HG02870 (cell line): ENCODE data around the gene JAGN1.
"Not testable (repeated sequence)": the region's sequence is repeated elsewhere in the genome, so short reads cannot be mapped to it uniquely, and the experiment has no call there.

Source experiments
- ATAC-seq: cut with Tn5 transposase; IDR thresholded peaks from one replicate; pipeline ENCODE4 v1.9.1; 2021; ENCODE audit warnings: mild to moderate bottlenecking, moderate library complexity; ENCODE audit not compliant: unreplicated experiment

Gene JAGN1

DNA sequence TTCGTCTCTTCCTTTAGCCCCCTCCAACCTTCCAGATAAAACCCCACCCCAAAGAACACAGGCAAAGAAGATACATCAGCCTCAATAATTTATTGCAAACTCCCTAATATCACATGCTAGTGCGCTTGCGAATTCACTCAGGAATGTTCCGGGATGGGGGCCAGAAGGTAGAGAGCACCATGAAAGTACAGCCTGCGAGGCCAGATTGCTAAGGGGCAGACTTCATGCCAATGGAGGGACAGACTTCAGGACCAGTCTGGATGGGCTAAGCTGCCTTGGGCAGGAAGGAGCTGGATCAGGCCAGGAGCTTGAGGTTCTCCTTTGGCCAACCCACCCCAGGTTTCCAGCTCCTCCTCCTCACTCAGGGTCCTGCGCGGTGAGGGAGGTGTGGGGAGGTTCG is 23.8 kb upstream of the JAGN1 start:
- ATAC-seq: no peak

GRCh38 chr3:9867106-9867505 is 23.3 kb upstream of the JAGN1 start:
- no peak for ATAC-seq

- no peak for ATAC-seq
Observed at GRCh38 chr3:9869955-9870354, 20.5 kb upstream of the JAGN1 start.

- ATAC-seq: no peak
Observed at GRCh38 chr3:9870978-9871377, 19.4 kb upstream of the JAGN1 start.

DNA sequence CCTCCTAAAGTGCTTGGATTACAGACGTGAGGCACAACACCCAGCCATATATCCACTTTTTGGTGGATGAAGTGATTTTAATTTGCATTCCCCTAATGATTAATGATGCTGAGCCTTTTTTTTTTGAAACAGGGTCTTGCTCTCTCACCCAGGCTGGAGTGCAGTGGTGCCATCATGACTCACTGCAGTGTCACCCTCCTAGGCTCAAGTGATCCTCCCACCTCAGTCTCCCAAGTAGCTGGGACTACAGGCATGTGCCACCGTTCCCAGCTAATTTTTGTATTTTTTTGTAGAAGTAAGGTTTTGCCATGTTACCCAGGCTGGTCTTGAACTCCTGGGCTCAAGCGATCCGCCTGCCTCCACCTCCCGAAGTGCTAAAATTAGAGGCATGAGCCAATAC is 18.3 kb upstream of the JAGN1 start:
- not testable (repeated sequence) for ATAC-seq

- ATAC-seq: no peak
Observed at GRCh38 chr3:9875448-9875847, 15.0 kb upstream of the JAGN1 start.

GRCh38 chr3:9876255-9876654 is 14.2 kb upstream of the JAGN1 start:
- not testable (repeated sequence) for ATAC-seq

GRCh38 chr3:9876991-9877390 is 13.4 kb upstream of the JAGN1 start:
- ATAC-seq: no peak

GRCh38 chr3:9878700-9879099 is 11.7 kb upstream of the JAGN1 start:
- ATAC-seq: no peak

- no peak for ATAC-seq
Observed at GRCh38 chr3:9879830-9880549, 10.4 kb upstream of the JAGN1 start, which contains the start of gene CIDEC. TSS of gene CIDEC (minus strand) at chr3:9880253. CDS start at chr3:9878486, 1,767 bp downstream.

DNA sequence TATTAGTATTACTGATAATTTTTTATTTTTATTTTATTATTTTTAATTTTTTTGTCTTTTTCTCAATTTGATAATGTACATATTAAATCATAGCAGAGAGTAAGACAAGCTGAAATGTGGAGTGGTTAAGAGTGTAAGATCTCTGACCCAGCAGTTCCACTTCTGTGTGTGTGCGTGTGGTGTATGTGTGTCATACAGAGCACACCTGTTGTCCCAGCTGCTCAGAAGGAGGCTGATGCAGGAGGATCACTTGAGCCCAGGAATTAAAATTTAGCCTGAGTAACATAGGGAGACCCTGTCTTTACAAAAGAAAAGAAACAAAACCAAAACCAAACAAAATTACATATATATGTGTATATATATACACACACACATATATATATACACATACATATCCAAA is 9.0 kb upstream of the JAGN1 start:
- ATAC-seq: no peak

GRCh38 chr3:9883706-9884554 is 6.5 kb upstream of the JAGN1 start:
- no peak for ATAC-seq

- no peak for ATAC-seq
Observed at GRCh38 chr3:9884555-9885165, 5.8 kb upstream of the JAGN1 start.

DNA sequence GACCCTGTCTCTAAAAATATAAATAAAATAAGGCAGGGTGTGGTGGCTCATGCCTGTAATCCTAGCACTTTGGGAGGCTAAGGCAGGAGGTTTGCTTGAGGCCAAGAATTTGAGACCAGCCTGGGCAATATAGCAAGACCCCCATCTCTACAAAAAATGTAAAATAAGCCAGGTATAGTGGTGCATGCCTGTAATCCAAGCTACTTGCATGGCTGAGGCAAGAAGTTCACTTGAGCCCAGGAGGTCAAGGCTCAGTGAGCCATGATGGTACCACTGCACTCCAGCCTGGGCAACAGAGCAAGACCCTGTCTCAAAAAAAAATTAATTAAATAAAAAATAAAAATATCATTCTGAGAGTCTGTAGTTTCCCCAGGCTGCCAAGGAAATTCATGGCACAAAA is 4.1 kb upstream of the JAGN1 start:
- ATAC-seq: no peak

DNA sequence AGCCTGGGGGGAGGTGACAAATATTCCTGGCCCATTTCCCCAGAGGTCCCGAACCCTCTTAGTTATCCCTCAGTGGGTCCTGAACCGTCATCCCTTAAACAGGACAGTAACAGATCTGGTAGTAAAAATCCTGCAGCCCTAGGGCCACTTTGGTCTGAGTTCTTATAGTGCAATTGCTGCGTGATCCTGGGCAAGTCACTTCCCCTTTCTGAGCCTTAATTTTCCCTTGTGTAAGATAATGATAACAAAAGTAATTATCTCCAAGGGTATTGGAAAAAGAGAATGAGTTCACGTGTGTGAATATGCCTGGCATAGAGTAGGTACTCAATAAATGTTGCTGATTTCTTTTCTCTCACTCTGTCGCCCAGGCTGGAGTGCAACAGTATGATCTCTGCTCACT is 2.9 kb upstream of the JAGN1 start:
- no peak for ATAC-seq

DNA sequence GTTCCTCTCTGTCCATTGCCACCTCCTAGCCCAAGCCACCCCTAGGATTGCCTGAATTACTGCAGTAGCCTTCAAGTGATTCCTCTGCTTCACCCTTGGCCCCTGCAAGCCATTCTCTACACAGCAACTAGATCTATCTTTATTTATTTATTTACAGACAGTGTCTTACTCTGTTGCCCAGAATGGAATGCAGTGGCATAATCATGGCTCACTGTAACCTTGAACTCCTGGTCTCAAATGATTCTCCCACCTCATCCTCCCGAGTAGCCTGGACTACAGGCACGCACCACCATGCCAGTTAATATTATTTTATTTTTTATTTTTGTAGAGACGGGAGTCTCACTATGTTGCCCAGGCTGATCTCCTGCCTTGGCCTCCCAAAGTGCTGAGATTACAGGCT is 1.9 kb upstream of the JAGN1 start:
- ATAC-seq: no peak

DNA sequence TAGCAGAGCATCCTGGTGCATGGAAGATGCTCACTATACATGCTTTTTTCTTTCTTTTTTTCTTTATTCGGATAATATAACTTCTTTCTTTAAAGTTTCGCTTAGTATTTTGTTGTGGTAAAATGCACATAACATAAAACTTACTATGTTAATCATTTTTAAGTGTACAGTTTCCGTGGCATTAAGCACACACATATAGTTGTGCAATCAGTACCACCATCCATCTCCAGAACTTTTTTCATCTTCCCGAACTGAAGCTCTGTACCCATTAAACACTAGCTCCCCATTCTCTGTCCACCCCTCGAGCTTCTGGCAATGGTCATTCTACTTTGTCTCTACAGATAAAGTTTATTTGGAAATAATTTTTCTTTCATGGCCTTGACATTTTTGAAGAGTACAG is 1.0 kb upstream of the JAGN1 start:
- ATAC-seq: no peak

- peak; percentile 11 for ATAC-seq
Observed at GRCh38 chr3:9891072-9891622, 737 bp downstream of the JAGN1 start.

GRCh38 chr3:9893739-9894138 is 3.3 kb downstream of the JAGN1 start:
- no peak for ATAC-seq

DNA sequence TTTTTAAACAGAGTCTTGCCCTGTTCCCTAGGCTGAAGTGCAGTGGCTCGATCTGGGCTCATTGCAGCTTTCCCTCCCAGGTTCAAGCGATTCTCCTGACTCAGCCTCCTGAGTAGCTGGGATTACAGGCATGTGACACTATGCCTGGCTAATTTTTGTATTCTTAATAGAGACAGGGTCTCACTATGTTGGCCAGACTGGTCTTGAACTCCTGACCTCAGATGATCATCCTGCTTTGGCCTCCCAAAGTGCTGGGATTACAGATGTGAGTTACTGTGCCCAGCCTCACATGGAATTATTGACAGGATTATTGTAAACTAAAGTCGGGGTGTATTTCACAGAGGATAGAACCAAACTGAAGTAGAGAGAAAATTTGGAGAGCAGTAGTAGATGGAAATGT is 5.3 kb downstream of the JAGN1 start:
- not testable (repeated sequence) for ATAC-seq

DNA sequence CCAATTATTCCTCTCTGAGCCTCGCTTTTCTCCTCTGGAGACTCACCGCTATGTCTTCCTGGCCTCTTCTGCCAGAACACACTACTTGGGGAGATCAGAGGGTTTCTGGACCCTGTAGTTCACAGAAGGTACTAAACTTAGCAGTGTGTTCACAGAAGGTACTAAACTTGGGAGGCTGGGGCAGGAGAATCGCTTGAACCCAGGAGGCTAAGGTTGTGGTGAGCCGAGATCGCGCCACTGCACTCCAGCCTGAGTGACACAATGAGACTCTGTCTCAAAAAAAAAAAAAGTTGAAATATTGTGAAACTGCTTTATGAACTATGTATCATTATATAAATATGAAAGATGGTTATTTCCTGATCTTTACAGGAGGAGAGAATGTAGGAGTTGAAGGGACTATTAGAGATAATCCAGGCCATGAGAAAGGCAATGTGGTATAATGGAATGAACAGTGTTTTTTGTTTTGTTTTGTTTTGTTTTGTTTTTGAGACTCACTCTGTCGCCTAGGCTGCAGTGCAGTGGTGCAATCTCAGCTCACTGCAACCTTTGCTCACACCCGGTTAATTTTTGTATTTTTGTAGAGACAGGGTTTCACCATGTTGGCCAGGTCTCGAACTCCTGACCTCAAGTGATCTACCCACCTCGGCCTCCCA is 6.5 kb downstream of the JAGN1 start:
- ATAC-seq: not testable (repeated sequence)
